HG03108 (cell line): ENCODE results near the gene RC3H2.
"Not testable (repeated sequence)": the region's sequence is repeated elsewhere in the genome, so short reads cannot be mapped to it uniquely, and the experiment has no call there.

Source experiments
- ATAC-seq: cut with Tn5 transposase; IDR thresholded peaks from one replicate; pipeline ENCODE4 v1.9.1; 2021; ENCODE audit warnings: moderate library complexity; ENCODE audit not compliant: unreplicated experiment

The RC3H2 gene

GRCh38 chr9:122922713-122923112, 17.6 kb upstream of the RC3H2 start:
- ATAC-seq: no peak

- ATAC-seq: no peak
Measured at GRCh38 chr9:122918310-122918709, 13.2 kb upstream of the RC3H2 start.

DNA sequence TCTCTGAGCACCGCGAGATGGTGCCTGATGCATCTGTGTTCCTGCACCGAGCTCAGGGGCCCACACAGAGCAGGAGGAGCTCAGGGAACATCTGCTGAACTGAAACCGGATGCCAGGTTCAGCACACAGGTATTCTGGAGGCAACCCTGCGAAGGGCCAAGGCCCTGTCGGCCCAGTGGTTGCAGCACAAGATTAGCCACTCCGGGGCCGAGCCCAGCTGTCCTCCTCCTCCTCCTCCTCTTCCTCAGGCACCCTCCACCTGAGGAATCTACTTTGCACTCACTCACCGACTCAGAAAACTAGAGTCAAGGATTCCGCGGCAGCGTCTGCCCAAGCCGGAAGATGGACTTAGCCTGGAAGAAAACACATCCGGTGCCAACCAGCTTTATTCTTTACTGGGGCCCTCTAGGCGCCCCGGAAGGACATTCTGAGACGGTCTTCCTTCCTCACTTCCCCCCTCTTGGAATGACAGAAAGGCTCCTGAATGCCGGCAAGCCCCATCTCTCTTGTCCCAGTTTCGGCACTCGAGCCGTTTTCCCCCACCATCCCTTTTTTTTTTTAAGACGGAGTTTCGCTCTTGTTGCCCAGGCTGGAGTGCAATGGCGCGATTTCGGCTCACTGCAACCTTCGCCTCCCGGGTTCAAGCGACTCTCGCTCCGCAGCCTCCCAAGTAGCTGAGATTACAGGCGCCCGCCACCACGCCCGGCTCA, 8.0 kb upstream of the RC3H2 start, which contains the start of gene ZBTB6:
Gene ZBTB6 (minus strand): TSS at position 360 of the 710 bp plus-strand sequence. CDS start 1,251 bp downstream, outside the sequence.
- ATAC-seq: peak; percentile 97

DNA sequence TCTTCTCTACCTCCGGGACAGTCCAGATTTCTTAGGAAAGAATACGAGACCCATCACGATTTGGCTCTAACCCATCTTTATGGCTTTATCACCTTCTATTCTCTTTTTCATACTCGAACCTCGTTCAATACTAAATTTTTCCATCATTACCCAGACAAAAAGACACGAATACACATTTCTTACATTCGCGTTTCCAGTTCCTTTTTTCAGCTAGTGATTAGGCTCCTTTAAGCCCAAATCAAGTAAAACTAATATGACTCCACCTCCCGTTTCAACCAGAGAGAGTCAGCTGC, 7.5 kb upstream of the RC3H2 start:
- ATAC-seq: no peak

DNA sequence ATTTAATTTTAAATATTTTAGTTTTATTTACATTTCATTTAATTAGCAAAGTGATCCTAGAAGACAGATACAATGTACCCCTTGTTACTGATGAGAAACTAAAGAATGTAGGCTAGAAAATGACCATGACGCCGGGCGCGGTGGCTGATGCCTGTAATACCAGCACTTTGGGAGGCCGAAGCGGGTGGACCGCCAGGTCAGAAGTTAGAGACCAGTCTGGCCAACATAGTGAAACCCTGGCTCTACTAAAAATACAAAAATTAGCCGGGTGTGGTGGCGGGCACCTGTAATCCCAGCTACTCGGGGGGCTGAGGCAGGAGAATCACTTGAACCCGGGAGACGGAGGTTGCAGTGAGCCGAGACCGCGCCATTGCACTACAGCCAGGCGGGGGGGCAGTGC, 963 bp upstream of the RC3H2 start:
- ATAC-seq: not testable (repeated sequence)

DNA sequence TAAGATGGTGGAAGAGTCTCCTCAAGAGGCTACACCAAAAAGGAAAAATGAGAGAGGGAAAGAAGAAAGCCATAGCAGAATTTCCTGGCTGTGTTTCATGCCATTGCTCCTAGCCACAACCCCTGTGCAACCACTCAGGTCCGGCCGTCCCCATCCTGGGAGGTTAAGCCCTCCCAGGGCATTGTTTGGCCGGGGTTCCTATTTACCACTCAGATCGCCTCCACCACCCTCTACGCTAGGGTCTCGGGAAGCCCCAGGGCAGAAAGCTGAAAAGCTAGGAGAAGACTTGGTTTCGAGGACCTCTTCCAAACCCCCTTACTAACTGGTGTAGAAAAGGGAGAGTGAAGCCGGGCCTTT, 715 bp downstream of the RC3H2 start:
- ATAC-seq: peak; percentile 22

- ATAC-seq: no peak
Measured at GRCh38 chr9:122900791-122901190, 4.4 kb downstream of the RC3H2 start.

DNA sequence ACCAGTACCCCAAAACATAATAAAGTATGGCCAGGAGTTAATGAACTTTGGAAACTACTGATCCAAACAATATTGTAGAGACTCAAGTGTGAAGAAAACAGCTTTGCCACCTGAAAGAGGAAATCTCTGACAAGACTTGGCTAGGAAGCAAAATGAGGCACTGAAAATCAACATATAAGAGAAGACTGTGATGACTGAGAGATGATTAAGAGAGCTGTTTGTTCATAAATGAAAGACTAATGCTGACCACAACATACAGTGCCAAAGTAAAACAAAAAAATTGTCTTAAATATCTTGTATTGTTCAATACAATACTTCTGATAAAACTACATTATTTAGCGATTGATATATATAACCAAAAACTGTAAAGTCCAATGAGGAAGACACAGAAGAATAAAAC, 7.2 kb downstream of the RC3H2 start:
- no peak for ATAC-seq

DNA sequence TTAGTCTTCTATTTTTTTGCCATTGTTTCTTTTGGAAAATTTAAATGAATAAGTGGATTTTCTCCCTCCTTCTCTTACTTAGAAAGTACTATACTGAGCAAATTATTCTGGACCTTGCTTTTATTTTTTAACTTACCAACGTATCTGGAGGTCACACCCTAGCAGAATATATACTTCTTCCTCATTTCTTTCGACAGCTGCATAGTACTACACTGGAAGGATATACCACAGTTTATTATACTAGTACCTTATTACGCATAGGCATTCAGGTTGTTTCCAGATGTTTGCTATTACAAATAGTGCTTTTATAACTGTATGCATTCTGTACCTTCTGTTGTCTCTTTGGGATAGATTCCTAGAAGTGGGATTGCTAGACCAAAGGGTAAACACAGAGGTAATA, 16.7 kb downstream of the RC3H2 start:
- ATAC-seq: no peak

DNA sequence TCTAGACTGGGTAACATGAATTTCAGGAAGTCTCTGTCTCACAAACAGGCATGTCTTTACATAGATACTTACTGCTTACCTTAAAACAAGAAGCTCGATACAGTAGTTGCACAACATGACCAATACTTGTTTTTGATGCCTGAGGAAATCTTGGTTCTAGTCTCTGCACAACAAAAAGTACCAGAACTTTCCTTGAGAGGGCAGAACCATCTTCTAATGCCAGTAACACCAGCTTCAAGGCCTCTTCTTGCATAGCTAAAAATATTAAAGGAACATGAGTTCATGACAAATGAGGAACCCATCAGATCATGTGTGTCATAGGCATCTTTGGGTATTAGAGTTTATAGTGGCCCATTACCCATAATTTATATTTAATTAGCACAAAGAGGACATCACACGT, 22.0 kb downstream of the RC3H2 start:
- no peak for ATAC-seq

GRCh38 chr9:122879443-122879842, 25.7 kb downstream of the RC3H2 start:
- no peak for ATAC-seq

DNA sequence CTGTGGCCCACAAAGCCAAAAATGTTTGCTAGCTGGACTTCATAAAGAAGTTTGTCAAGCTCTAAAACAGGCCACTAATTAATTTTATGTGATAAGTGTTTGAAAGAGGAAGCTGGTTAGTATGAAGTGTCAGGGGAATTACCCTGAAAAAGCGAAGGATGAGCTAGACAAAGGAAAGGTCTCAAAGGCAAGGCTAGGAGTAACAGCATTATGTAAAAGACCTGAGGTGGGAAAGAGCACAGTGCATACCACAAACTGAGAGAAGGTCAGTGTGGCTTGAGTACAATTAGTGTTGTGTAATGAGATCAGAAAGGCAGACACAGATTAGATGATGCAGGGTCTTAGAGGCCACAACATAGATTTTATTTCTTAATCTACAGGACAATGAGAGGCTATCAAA, 29.6 kb downstream of the RC3H2 start:
- no peak for ATAC-seq

DNA sequence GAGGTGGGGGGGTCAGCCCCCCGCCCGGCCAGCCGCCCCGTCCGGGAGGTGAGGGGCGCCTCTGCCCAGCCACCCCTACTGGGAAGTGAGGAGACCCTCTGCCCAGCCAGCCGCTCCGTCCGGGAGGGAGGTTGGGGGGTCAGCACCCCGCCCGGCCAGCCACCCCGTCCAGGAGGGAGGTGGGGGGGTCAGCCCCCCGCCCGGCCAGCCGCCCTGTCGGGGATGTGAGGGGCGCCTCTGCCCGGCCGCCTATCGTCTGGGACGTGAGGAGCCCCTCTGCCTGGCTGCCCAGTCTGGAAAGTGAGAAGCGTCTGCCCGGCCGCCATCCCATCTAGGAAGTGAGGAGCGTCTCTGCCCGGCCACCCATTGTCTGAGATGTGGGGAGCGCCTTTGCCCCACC, 37.9 kb downstream of the RC3H2 start:
- not testable (repeated sequence) for ATAC-seq

DNA sequence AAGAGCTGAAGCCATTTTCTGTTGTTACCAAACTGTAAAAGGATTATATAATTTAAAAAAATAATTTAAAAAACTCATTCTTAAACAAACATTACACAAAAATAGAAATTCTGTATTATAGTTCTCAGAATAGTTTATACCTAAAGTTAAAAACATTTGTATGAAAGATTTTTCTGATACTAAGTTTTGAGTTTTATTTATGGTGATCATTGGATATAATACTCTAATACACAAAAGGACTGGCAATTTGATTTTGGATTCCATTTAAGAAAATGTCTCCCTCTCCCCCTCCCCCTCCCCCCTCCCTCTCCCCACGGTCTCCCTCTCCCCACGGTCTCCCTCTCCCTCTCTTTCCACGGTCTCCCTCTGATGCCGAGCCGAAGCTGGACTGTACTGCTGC, 39.1 kb downstream of the RC3H2 start:
- no peak for ATAC-seq

DNA sequence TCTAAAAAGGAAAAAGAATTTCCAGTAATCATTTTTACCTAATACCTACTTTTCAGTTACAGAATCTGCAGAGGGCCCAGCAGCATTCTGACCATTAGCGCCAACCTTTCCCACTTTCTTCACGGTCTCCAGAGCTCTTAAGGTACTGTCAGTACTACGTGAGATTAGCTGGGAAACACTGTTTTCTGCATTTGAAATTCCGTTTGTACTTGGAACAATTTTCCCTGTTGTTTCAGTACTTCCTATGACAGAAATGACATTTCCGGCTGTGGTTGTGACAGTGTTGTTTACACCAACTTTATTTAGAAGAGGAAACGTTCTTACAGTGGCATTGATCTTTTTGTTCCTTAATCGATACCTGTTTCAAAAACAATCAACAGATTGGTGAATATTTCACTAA, 39.9 kb downstream of the RC3H2 start:
- ATAC-seq: no peak

GRCh38 chr9:122863407-122863806, 41.8 kb downstream of the RC3H2 start:
- no peak for ATAC-seq

GRCh38 chr9:122860319-122861142, 44.6 kb downstream of the RC3H2 start:
- no peak for ATAC-seq

- no peak for ATAC-seq
Measured at GRCh38 chr9:122857815-122858214, 47.3 kb downstream of the RC3H2 start.

- not testable (repeated sequence) for ATAC-seq
Measured at GRCh38 chr9:122852085-122852786, 52.9 kb downstream of the RC3H2 start.

DNA sequence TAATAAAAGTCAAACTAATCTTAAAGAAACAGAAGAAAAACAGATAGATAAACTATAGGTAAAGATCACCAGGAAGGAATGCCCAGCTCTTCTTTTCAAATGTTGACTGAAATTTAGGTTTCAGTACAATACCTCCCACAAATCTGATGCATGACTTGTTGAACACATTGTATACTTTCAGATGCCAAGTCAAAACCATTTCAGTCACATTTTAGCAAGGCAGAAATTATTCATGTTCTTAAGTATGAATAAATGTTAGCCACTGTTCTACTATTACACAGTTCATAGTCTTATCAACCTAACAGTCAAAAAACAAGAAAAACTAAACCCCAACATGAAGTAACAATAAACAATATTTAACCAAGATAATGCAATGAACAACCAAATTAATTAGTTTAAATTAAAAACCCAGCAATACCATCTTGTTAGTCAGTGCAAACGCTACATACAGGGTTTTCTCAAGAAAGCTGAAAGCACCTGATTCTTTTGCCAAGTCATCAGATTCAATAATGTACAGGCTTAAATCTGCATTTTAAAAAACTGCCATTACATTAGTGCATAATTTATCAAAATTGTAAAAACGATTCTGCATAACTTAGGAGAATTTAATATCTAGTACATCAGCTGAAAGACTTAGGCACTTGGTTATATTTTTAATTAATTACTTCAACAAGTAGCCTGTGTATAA, 56.8 kb downstream of the RC3H2 start:
- ATAC-seq: no peak

DNA sequence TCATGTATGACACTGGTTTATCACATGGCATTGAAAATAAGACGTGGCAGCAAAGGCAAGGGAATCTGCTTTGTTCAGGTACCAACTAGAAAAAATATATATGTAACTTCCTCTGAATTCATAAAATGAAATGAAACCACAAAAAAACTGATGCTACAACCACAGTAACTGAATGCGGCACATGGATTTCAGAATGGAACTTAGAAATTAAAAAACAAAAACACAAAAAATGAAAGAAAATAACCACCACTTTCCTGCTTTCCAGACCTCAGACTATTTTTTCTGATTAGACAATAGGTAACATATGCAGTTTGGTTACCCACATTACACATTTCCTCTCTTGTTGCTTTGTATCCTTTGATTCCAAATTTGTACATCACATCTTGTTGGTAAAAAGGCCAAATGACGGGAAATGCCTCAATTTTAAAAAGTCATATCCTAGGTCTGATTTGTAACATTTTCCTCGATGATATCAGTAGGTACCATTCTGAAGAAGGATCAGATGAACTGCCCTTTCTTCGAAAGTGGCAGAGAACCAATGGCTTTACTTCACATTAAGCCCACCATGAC, 58.7 kb downstream of the RC3H2 start:
- ATAC-seq: no peak
